SK-N-SH (cell line): Measurements from ENCODE around the gene MYO9A. TPM values are rescaled to one million over a fixed set of nuclear protein-coding genes. Genes with fewer than 3 reads are reported as not detected.

Source experiments
- CTCF ChIA-PET: fragments of 300-600, 350-600 bp; formaldehyde crosslinking; extraction: SDS; loops from one replicate; lab custom pipeline; 2021; lab: Yijun Ruan, JAX
- POLR2A ChIA-PET: fragments of 350-600 bp; sonication (Branson Sonifier 250); formaldehyde crosslinking; extraction: SDS; loops from one replicate; lab custom pipeline; 2020; ENCODE audit warnings: antibody characterized with exemption, inconsistent platforms; lab: Yijun Ruan, JAX
- DNase-seq: peaks from one replicate; pipeline ENCODE4 v3.0.0; 2012
- H2AFZ ChIP-seq: fragments of 200-600 bp; sonication (generic); 2 replicates; pipeline ENCODE4 v1.8.1; 2016; ENCODE audit warnings: antibody characterized with exemption, mild to moderate bottlenecking, low read depth
- H3F3A ChIP-seq: fragments of 200-600 bp; sonication (generic); replicated peaks from 2 replicates; pipeline ENCODE3; 2016; ENCODE audit warnings: antibody characterized with exemption, mild to moderate bottlenecking; ENCODE audit not compliant: insufficient read depth
- H3K27ac ChIP-seq, 2 experiments: fragments of 200-500 bp in 1 of 2; fragments of 200-600 bp in 1 of 2; sonication (Bioruptor generic) in 1 of 2; sonication (generic), shearing (Covaris generic) in 1 of 2; 2 replicates each; pipeline versions ENCODE4 v1.5.1 to v1.6.1; 2014 to 2016; ENCODE audit warnings: low read depth in 2 of 2, inconsistent platforms in 1 of 2, low read length in 1 of 2, mild to moderate bottlenecking in 1 of 2, mixed read lengths in 1 of 2
- H3K27me3 ChIP-seq: fragments of 200-600 bp; sonication (generic), shearing (Covaris generic); 2 replicates; pipeline ENCODE4 v1.6.1; 2016; ENCODE audit warnings: mixed run types; ENCODE audit not compliant: insufficient read depth
- H3K36me3 ChIP-seq, 2 experiments: fragments of 200-500 bp in 1 of 2; fragments of 200-600 bp in 1 of 2; sonication (Bioruptor generic) in 1 of 2; sonication (generic) in 1 of 2; replicated peaks in 1 of 2; 2 replicates each; pipeline versions ENCODE3 to v1.5.1; 2014 to 2016; ENCODE audit warnings: low read length in 1 of 2, mild to moderate bottlenecking in 1 of 2; ENCODE audit not compliant: insufficient read depth in 2 of 2, control insufficient read depth in 1 of 2
- H3K4me1 ChIP-seq, 2 experiments: fragments of 200-500 bp in 1 of 2; fragments of 200-600 bp in 1 of 2; sonication (Bioruptor generic) in 1 of 2; sonication (generic), shearing (Covaris generic) in 1 of 2; 2 replicates each; pipeline versions ENCODE4 v1.5.1 to v1.6.1; 2014 to 2016; ENCODE audit warnings: low read depth in 1 of 2, low read length in 1 of 2, mixed run types in 1 of 2; ENCODE audit not compliant: insufficient read depth in 2 of 2, control insufficient read depth in 1 of 2
- H3K4me2 ChIP-seq: fragments of 200-600 bp; sonication (generic), shearing (Covaris generic); 2 replicates; pipeline ENCODE4 v1.6.1; 2017; ENCODE audit warnings: mixed run types
- H3K4me3 ChIP-seq, 2 experiments: fragments of 200-500 bp in 1 of 2; fragments of 200-600 bp in 1 of 2; sonication (Bioruptor generic) in 1 of 2; sonication (generic), shearing (Covaris generic) in 1 of 2; 2 replicates each; pipeline versions ENCODE4 v1.5.1 to v1.8.1; 2014 to 2016; ENCODE audit warnings: low read depth in 2 of 2, inconsistent platforms in 1 of 2, low read length in 1 of 2, mild to moderate bottlenecking in 1 of 2, mixed read lengths in 1 of 2, moderate library complexity in 1 of 2
- H3K79me2 ChIP-seq: fragments of 200-600 bp; sonication (generic); 2 replicates; pipeline ENCODE4 v1.8.1; 2017; ENCODE audit warnings: mild to moderate bottlenecking; ENCODE audit not compliant: insufficient read depth
- H3K9ac ChIP-seq: fragments of 200-600 bp; sonication (generic); 2 replicates; pipeline ENCODE4 v1.6.1; 2017; ENCODE audit warnings: mixed run types
- H3K9me2 ChIP-seq: fragments of 200-600 bp; sonication (generic); 2 replicates; pipeline ENCODE4 v1.6.1; 2017; ENCODE audit warnings: mixed run types
- H3K9me3 ChIP-seq: fragments of 200-600 bp; sonication (generic); 2 replicates; pipeline ENCODE4 v1.6.1; 2017; ENCODE audit warnings: mixed run types, mild to moderate bottlenecking, moderate library complexity
- H4K20me1 ChIP-seq: fragments of 200-600 bp; sonication (generic); 2 replicates; pipeline ENCODE4 v1.6.1; 2017; ENCODE audit warnings: mild to moderate bottlenecking, mixed run types; ENCODE audit not compliant: insufficient read depth
- ELF1 ChIP-seq: IDR thresholded peaks from 2 replicates; pipeline ENCODE4 v1.4.0; 2012
- FOXM1 ChIP-seq: IDR thresholded peaks from 2 replicates; pipeline ENCODE4 v1.4.0; 2012; ENCODE audit warnings: low read depth, mild to moderate bottlenecking
- JUND ChIP-seq: IDR thresholded peaks from 2 replicates; pipeline ENCODE4 v1.4.0; 2012
- MXI1 ChIP-seq: IDR thresholded peaks from 2 replicates; pipeline ENCODE4 v1.6.1; 2012; ENCODE audit warnings: mild to moderate bottlenecking, low read depth, low read length, improper control_type of control experiment
- RXRA ChIP-seq: IDR thresholded peaks from 2 replicates; pipeline ENCODE4 v1.4.0; 2012; ENCODE audit warnings: low read depth, mild to moderate bottlenecking, borderline replicate concordance
- SMC3 ChIP-seq: IDR thresholded peaks from 2 replicates; pipeline ENCODE4 v1.6.1; 2012; ENCODE audit warnings: low read depth, low read length, improper control_type of control experiment
- TAF1 ChIP-seq: IDR thresholded peaks from 2 replicates; pipeline ENCODE4 v1.6.1; 2012; ENCODE audit warnings: low read depth, mild to moderate bottlenecking, low read length, moderate library complexity, borderline replicate concordance
- TCF12 ChIP-seq: IDR thresholded peaks from 2 replicates; pipeline ENCODE4 v1.4.0; 2012
- USF2 ChIP-seq: fragments of 150-350 bp; IDR thresholded peaks from 2 replicates; pipeline ENCODE4 v1.6.1; 2017; ENCODE audit warnings: antibody characterized with exemption, low read length, low read depth, borderline replicate concordance
- WGBS: methylation state at CpG from one replicate; pipeline ENCODE4 v1.1.6; 2017; ENCODE audit warnings: low lambda C conversion rate; 5-methylcytosine and 5-hydroxymethylcytosine counted together
- polyA plus RNA-seq, 3 experiments: library from polyadenylated mRNA; depleted of rRNA; stranded (reverse); fragments of >200 nt; gene quantifications; 2 replicates each; pipeline ENCODE4 v1.2.3, GENCODE V29; 2012
- TF ChIP-seq, protein P1 (sequence below): IDR thresholded peaks from 2 replicates; pipeline ENCODE4 v1.4.0; 2012; ENCODE audit warnings: low read depth
- TF ChIP-seq, protein P2 (sequence below): IDR thresholded peaks from 2 replicates; pipeline ENCODE4; 2012

MYO9A gene
- polyA plus RNA-seq, 1 of the 3 experiments (the other 2 are of a cell fraction): 4.1 TPM

DNA sequence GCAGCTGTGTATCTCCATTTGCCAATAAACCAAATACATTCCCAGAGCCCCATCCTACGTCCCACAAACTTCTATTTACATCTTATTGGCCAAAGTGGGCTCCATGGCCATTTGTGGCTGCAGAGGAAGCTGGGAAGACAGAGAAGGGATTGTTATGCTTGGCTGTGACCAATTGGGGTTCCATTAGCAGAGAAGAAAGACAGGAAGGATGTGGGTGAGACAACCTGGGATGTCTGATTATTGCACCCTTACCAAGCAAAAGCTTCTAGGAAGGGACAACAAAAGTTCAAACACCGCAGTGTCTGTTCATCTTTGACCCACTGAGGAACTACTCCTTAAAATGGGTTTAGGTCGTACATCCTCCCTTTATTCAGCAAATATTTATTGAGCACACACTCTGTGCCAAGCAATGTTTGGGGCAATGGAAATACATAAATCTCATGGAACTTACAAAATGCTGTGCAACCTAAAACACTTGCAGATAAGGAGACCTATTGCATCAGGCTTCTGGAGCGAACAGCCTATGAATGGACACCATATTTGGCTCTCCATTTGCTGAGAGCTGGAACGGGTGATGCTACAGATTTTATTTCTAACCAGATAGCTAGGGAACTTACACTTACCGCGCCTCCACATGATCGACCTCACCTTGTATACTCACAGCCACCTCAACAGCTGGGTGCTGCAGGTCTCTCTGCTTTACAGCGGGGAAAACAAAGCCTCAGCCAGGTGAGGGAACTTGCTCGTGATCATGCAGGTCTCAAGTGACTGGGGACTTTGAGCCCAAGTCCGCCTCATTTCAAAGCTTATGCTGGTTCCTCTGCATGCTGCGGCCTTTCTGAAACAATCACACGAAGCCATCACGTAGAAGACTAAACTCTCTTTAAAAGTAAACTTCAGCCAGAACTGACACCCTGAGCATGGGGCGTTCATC lies 329.0 kb downstream of the MYO9A start (continued):
- TF ChIP-seq, protein P1, sequence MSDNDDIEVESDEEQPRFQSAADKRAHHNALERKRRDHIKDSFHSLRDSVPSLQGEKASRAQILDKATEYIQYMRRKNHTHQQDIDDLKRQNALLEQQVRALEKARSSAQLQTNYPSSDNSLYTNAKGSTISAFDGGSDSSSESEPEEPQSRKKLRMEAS: no peak
- TF ChIP-seq FOXM1 (no peak), TCF12 (no peak)

GRCh38 chr15:71786673-71787072 lies 331.3 kb downstream of the MYO9A start:
- H3K27me3 ChIP-seq: no peaks in the 10 kb centered on the region

DNA sequence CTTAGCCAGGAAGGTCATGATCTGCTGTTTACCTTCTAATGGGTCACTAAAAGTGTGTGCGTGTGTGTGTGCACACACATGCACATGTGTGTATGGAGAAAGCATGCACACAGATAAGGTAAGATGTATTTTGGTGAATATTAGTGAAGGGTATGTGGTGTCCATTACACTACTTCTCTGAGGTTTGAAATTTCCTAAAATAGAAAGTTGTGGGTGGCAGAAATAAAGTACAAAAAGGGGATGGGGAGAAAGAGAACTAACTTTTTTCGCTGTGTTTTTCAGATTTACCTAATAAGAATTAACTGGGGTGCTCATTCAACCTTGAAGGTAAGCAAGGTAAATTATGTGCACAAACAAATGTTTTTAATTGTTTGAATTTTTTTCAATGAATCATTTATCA lies 332.0 kb downstream of the MYO9A start:
- ChIA-PET CTCF (interaction anchor here (0.6 to 6.7 kb wide), 2 partner anchors 14 to 979 kb away, joined by 3 to 39 read pairs; no protein-coding TSS in a partner anchor), POLR2A (interaction anchor here (0.6 kb wide), 1 partner anchor 23 kb away, joined by 4 read pairs; no protein-coding TSS in a partner anchor)
- Histone ChIP-seq H3K4me1 (peaks cover 0 to 6% of the 10 kb centered on the region in 2 experiments; a peak in 2 of 4 replicates), H4K20me1 (no peaks in the 10 kb centered on the region), H2AFZ (no peak overlapping the region), H3K9me2 (no peaks in the 10 kb centered on the region), H3F3A (peaks cover 4% of the 10 kb centered on the region), H3K79me2 (no peaks in the 10 kb centered on the region), H3K9me3 (no peaks in the 10 kb centered on the region), H3K4me3 (no peak overlapping the region), H3K4me2 (no peak overlapping the region), H3K27me3 (no peaks in the 10 kb centered on the region), H3K27ac (no peak overlapping the region), H3K9ac (no peak overlapping the region), H3K36me3 (no peaks in the 10 kb centered on the region)
- DNase-seq: no peak
- TF ChIP-seq, protein P2, sequence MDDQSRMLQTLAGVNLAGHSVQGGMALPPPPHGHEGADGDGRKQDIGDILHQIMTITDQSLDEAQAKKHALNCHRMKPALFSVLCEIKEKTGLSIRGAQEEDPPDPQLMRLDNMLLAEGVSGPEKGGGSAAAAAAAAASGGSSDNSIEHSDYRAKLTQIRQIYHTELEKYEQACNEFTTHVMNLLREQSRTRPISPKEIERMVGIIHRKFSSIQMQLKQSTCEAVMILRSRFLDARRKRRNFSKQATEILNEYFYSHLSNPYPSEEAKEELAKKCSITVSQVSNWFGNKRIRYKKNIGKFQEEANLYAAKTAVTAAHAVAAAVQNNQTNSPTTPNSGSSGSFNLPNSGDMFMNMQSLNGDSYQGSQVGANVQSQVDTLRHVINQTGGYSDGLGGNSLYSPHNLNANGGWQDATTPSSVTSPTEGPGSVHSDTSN: no peak
- TF ChIP-seq USF2 (no peak), ELF1 (no peak), SMC3 (no peak), RXRA (no peak)
- WGBS: 96% methylated on average over 2 of the region's 2 CpGs

More at GRCh38 chr15:71786673-71787072, 331.3 kb downstream of the MYO9A start:
- H4K20me1 ChIP-seq: no peaks in the 10 kb centered on the region
- H3K4me3 ChIP-seq: no peak overlapping the region
- H3K27ac ChIP-seq: no peak overlapping the region
- CTCF ChIA-PET: interaction anchor here (0.6 to 6.7 kb wide), 3 partner anchors 14 to 980 kb away, joined by 3 to 39 read pairs (median 10); no protein-coding TSS in a partner anchor
- H3K9me2 ChIP-seq: no peaks in the 10 kb centered on the region
- TF ChIP-seq TAF1 (no peak), RXRA (no peak), JUND (no peak), MXI1 (no peak)
- TF ChIP-seq, all 33 proteins: peak for 0
- Histone ChIP-seq H3K9me3 (no peaks in the 10 kb centered on the region), H3K9ac (no peak overlapping the region), H3F3A (no peaks in the 10 kb centered on the region), H3K4me2 (no peak overlapping the region), H2AFZ (no peak overlapping the region), H3K4me1 (peaks cover 0 to 6% of the 10 kb centered on the region in 2 experiments; a peak in 2 of 4 replicates), H3K79me2 (no peaks in the 10 kb centered on the region), H3K36me3 (no peaks in the 10 kb centered on the region)
- 92% methylated on average over 7 of the region's 7 CpGs for WGBS
- POLR2A ChIA-PET: no interaction called here
- no peak for DNase-seq
